Measurements from ENCODE around the gene MIF4GD.

GRCh38 chr17:75219815-75220214, 51.2 kb downstream of the MIF4GD start:
- TF ChIP-seq POLR2A (IDR thresholded peaks at IDR 0.05; ENCODE audit: low read depth, low read length) (no peak), POLR2AphosphoS5 (IDR thresholded peaks at IDR 0.05; ENCODE audit: low read depth, low read length) (no peak), SPI1 (IDR thresholded peaks at IDR 0.05; ENCODE audit: low read depth, low read length) (no peak), TAF1 (IDR thresholded peaks at IDR 0.05; ENCODE audit: low read depth, low read length) (no peak), POU2F2 (IDR thresholded peaks at IDR 0.05; ENCODE audit: low read depth, low read length) (no peak), PAX5 (IDR thresholded peaks at IDR 0.05; ENCODE audit: insufficient read depth, low read length, severe bottlenecking) (no peak)
